ENCODE results near the gene PHF19.

DNA sequence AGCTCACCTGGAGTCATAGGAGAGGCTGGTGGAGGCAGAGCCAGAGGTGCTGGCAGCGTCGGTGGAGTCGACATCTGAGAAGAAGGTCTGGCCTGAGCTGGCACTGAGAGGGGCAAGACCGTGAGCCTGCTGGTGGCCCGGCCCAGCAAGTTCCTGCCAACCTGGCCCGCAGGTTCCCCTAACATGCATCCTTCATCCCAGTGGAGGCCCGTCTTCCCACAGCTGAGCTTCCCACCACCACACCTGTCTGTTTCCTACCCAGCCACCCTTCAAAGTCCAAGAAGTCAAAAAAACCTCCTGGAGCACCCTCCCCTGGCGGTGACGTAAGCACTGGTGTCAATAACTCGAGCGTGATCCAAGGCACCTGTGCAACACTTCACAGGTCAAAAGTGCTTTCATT lies 16.9 kb downstream of the PHF19 start:
- TF ChIP-seq POLR2A (IDR thresholded peaks at IDR 0.05; ENCODE audit: low read length) (no peak), GATA1 (IDR thresholded peaks at IDR 0.05; ENCODE audit: low read depth, low read length) (no peak)
